ENCODE data around the gene FBXW7. TPM values are rescaled to one million over a fixed set of nuclear protein-coding genes. Genes with fewer than 3 reads are reported as not detected.

Gene FBXW7
- total RNA-seq, 6 experiments from 2014 or later: 17.4 to 26.1 (median 19.5) TPM

GRCh38 chr4:152536545-152537182 lies 772 bp upstream of the FBXW7 start:
- H3K36me3 Mint-ChIP-seq (ENCODE audit: low read depth): no peaks in the 10 kb centered on the region; the same call in 1 of the 2 replicates
- peak overlapping the region; percentile 91 for H3K4me3 Mint-ChIP-seq
- no peak for TF ChIP-seq CTCF (IDR thresholded peaks at IDR 0.05)
- no peaks in the 10 kb centered on the region; the same call in 1 of the 2 replicates for H3K27me3 Mint-ChIP-seq (ENCODE audit: insufficient read depth)
- H3K27ac Mint-ChIP-seq: peak overlapping the region; percentile 87
- DNase-seq: peak; percentile 48
- no peaks in the 10 kb centered on the region for H3K9me3 Mint-ChIP-seq
- H3K4me1 Mint-ChIP-seq (ENCODE audit: low read depth): peaks cover 47% of the 10 kb centered on the region

GRCh38 chr4:152535360-152535902 lies 461 bp downstream of the FBXW7 start:
- Mint-ChIP-seq H3K27ac (peak overlapping the region; percentile 87), H3K36me3 (ENCODE audit: low read depth) (no peaks in the 10 kb centered on the region; the same call in 1 of the 2 replicates), H3K27me3 (ENCODE audit: insufficient read depth) (no peaks in the 10 kb centered on the region; the same call in 1 of the 2 replicates), H3K4me3 (peak overlapping the region; percentile 98), H3K9me3 (no peaks in the 10 kb centered on the region), H3K4me1 (ENCODE audit: low read depth) (peaks cover 56% of the 10 kb centered on the region)
- TF ChIP-seq CTCF (IDR thresholded peaks at IDR 0.05): no peak
- no peak for DNase-seq

GRCh38 chr4:152534541-152535359 lies 1.1 kb downstream of the FBXW7 start:
- DNase-seq: no peak
- Mint-ChIP-seq H3K9me3 (no peaks in the 10 kb centered on the region), H3K27ac (peak overlapping the region; percentile 78), H3K4me1 (ENCODE audit: low read depth) (peaks cover 57% of the 10 kb centered on the region), H3K36me3 (ENCODE audit: low read depth) (no peaks in the 10 kb centered on the region; the same call in 1 of the 2 replicates), H3K4me3 (peak overlapping the region; percentile 98), H3K27me3 (ENCODE audit: insufficient read depth) (no peaks in the 10 kb centered on the region; the same call in 1 of the 2 replicates)
- no peak for TF ChIP-seq CTCF (IDR thresholded peaks at IDR 0.05)

- no peak for DNase-seq
- no peaks in the 10 kb centered on the region; the same call in 1 of the 2 replicates for H3K36me3 Mint-ChIP-seq (ENCODE audit: low read depth)
- TF ChIP-seq CTCF (IDR thresholded peaks at IDR 0.05): no peak
- H3K4me3 Mint-ChIP-seq: no peak overlapping the region
- no peak overlapping the region for H3K27ac Mint-ChIP-seq
- H3K27me3 Mint-ChIP-seq (ENCODE audit: insufficient read depth): no peaks in the 10 kb centered on the region; the same call in 1 of the 2 replicates
- peaks cover 49% of the 10 kb centered on the region for H3K4me1 Mint-ChIP-seq (ENCODE audit: low read depth)
- H3K9me3 Mint-ChIP-seq: no peaks in the 10 kb centered on the region
These were observed 4.4 kb downstream of the FBXW7 start for GRCh38 chr4:152531479-152531878.

- H3K36me3 Mint-ChIP-seq (ENCODE audit: low read depth): no peaks in the 10 kb centered on the region; the same call in 1 of the 2 replicates
- H3K4me1 Mint-ChIP-seq (ENCODE audit: low read depth): peaks cover 57% of the 10 kb centered on the region
- no peak for DNase-seq
- H3K9me3 Mint-ChIP-seq: no peaks in the 10 kb centered on the region
- no peaks in the 10 kb centered on the region for H3K27me3 Mint-ChIP-seq (ENCODE audit: insufficient read depth)
- TF ChIP-seq CTCF (IDR thresholded peaks at IDR 0.05): no peak
- H3K4me3 Mint-ChIP-seq: no peak overlapping the region
- H3K27ac Mint-ChIP-seq: no peak overlapping the region; the same call in 1 of the 2 replicates
These were observed 5.3 kb downstream of the FBXW7 start for GRCh38 chr4:152530600-152530999.
